ENCODE data around the gene LRRC32.

LRRC32 gene

GRCh38 chr11:76670485-76671236 is at the start of gene LRRC32:
LRRC32 (minus strand) TSS chr11:76670747; CDS start chr11:76665954, 4,793 bp downstream.
- TF ChIP-seq, protein P1, sequence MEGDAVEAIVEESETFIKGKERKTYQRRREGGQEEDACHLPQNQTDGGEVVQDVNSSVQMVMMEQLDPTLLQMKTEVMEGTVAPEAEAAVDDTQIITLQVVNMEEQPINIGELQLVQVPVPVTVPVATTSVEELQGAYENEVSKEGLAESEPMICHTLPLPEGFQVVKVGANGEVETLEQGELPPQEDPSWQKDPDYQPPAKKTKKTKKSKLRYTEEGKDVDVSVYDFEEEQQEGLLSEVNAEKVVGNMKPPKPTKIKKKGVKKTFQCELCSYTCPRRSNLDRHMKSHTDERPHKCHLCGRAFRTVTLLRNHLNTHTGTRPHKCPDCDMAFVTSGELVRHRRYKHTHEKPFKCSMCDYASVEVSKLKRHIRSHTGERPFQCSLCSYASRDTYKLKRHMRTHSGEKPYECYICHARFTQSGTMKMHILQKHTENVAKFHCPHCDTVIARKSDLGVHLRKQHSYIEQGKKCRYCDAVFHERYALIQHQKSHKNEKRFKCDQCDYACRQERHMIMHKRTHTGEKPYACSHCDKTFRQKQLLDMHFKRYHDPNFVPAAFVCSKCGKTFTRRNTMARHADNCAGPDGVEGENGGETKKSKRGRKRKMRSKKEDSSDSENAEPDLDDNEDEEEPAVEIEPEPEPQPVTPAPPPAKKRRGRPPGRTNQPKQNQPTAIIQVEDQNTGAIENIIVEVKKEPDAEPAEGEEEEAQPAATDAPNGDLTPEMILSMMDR (IDR thresholded peaks at IDR 0.05; ENCODE audit: low read depth, low read length) = 0 out of 2 replicates have a peak, but pooled peaks have one; percentile 18
- H3K27me3 ChIP-seq (ENCODE audit: insufficient read depth, low read depth, severe bottlenecking) = no peaks in the 10 kb centered on the region
- no peak within 1 kb of the TSS for H3K27ac ChIP-seq
- no peaks in the 10 kb centered on the region for H3K9me3 ChIP-seq (ENCODE audit: severe bottlenecking)
- H3K4me3 ChIP-seq (ENCODE audit: low read depth, low read length) = peak within 1 kb of the TSS; percentile 50
- peak; percentile 48 for DNase-seq
- H3K36me3 ChIP-seq = no peaks in the 10 kb centered on the region

- no peak overlapping the region for H3K4me3 ChIP-seq (ENCODE audit: low read depth, low read length)
- no peaks in the 10 kb centered on the region for H3K36me3 ChIP-seq
- H3K9me3 ChIP-seq (ENCODE audit: severe bottlenecking) = no peaks in the 10 kb centered on the region
- H3K27ac ChIP-seq = no peak overlapping the region
- no peak for DNase-seq
- TF ChIP-seq, protein P1 (IDR thresholded peaks at IDR 0.05; ENCODE audit: low read depth, low read length) = no peak
- H3K27me3 ChIP-seq (ENCODE audit: insufficient read depth, low read depth, severe bottlenecking) = no peaks in the 10 kb centered on the region
Observed at GRCh38 chr11:76719686-76720085, 49.1 kb upstream of the LRRC32 start.

DNA sequence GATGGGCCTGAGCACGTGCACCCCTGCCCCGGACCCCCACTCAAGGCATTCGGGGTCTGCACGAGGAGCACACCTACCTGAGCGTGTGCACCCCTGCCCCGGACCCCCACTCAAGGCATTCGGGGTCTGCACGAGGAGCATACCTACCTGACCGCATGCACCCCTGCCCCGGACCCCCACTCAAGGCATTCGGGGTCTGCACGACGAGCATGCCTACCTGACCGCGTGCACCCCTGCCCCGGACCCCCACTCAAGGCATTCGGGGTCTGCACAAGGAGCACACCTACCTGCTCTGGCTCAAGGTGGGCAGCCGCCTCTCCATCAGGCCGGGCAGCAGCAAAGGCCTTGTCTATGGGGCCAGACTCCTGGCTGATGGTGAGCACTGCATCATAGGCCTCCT is 48.7 kb upstream of the LRRC32 start:
- Histone ChIP-seq H3K36me3 (no peaks in the 10 kb centered on the region), H3K9me3 (ENCODE audit: severe bottlenecking) (no peaks in the 10 kb centered on the region), H3K27me3 (ENCODE audit: insufficient read depth, low read depth, severe bottlenecking) (no peaks in the 10 kb centered on the region), H3K27ac (no peak overlapping the region), H3K4me3 (ENCODE audit: low read depth, low read length) (no peak overlapping the region)
- TF ChIP-seq, protein P1 (IDR thresholded peaks at IDR 0.05; ENCODE audit: low read depth, low read length) = no peak
- no peak for DNase-seq

GRCh38 chr11:76717816-76718215 is 47.3 kb upstream of the LRRC32 start:
- Histone ChIP-seq H3K36me3 (no peaks in the 10 kb centered on the region), H3K9me3 (ENCODE audit: severe bottlenecking) (no peaks in the 10 kb centered on the region), H3K27ac (no peak overlapping the region), H3K4me3 (ENCODE audit: low read depth, low read length) (no peak overlapping the region), H3K27me3 (ENCODE audit: insufficient read depth, low read depth, severe bottlenecking) (no peaks in the 10 kb centered on the region)
- no peak for DNase-seq
- TF ChIP-seq, protein P1 (IDR thresholded peaks at IDR 0.05; ENCODE audit: low read depth, low read length) = no peak

DNA sequence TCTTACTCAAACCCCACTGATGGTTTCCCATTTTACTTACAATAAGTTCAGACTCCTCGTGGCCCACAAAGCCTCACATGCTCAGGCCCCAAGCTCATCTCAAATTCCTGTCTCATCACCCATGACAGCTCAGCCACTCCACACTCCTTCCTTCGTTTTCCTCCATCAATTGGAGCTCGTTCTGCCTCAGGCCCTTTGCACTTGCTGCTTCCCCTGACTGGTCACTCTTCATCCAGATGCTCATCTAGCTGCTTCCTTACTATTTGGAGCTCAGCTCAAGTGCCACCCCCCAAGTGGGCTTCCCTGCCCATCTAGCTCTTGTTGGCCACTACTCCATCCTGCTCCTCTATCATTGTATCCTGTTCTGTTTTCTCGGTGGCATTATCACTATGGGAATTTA is 46.8 kb upstream of the LRRC32 start:
- Histone ChIP-seq H3K36me3 (no peaks in the 10 kb centered on the region), H3K4me3 (ENCODE audit: low read depth, low read length) (no peak overlapping the region)
- TF ChIP-seq, protein P1 (IDR thresholded peaks at IDR 0.05; ENCODE audit: low read depth, low read length) = no peak

GRCh38 chr11:76716268-76716667 is 45.7 kb upstream of the LRRC32 start:
- Histone ChIP-seq H3K4me3 (ENCODE audit: low read depth, low read length) (no peak overlapping the region), H3K27me3 (ENCODE audit: insufficient read depth, low read depth, severe bottlenecking) (no peaks in the 10 kb centered on the region), H3K36me3 (no peaks in the 10 kb centered on the region), H3K27ac (no peak overlapping the region), H3K9me3 (ENCODE audit: severe bottlenecking) (no peaks in the 10 kb centered on the region)
- TF ChIP-seq, protein P1 (IDR thresholded peaks at IDR 0.05; ENCODE audit: low read depth, low read length) = no peak
- DNase-seq = no peak

More for the DNA sequence above, 46.8 kb upstream of the LRRC32 start:
- Histone ChIP-seq H3K9me3 (ENCODE audit: severe bottlenecking) (no peaks in the 10 kb centered on the region), H3K27ac (no peak overlapping the region), H3K27me3 (ENCODE audit: insufficient read depth, low read depth, severe bottlenecking) (no peaks in the 10 kb centered on the region)
- no peak for DNase-seq
